Suprapubic skin (tissue), 4 donors: ENCODE results near the gene LHX2. TPM values are rescaled to one million over a fixed set of nuclear protein-coding genes. Genes with fewer than 3 reads are reported as not detected.

Experiments used
- DNase-seq, 2 donors: peaks; one replicate each; pipeline ENCODE4 v3.0.0-alpha.2; 2019; ENCODE audit warnings: low spot score in 2 of 2
- H3K27ac ChIP-seq: fragments of 200-600 bp; sonication (generic); one replicate; pipeline ENCODE4 v1.5.1; 2019
- H3K27me3 ChIP-seq: fragments of 200-600 bp; sonication (generic); one replicate; pipeline ENCODE4 v1.5.1; 2019
- H3K36me3 ChIP-seq: fragments of 200-600 bp; sonication (generic); one replicate; pipeline ENCODE4 v1.5.1; 2019
- H3K4me1 ChIP-seq: fragments of 200-600 bp; sonication (generic); one replicate; pipeline ENCODE4 v1.5.1; 2019
- H3K4me3 ChIP-seq: fragments of 200-600 bp; sonication (generic); one replicate; pipeline ENCODE4 v1.5.1; 2019; ENCODE audit warnings: mild to moderate bottlenecking
- H3K9me3 ChIP-seq: fragments of 200-600 bp; sonication (generic); one replicate; pipeline ENCODE4 v1.5.1; 2019
- CTCF ChIP-seq, 2 donors: fragments of 200-600 bp in 1 of 2; fragments of 450-650 bp in 1 of 2; sonication (generic) in 1 of 2; IDR thresholded peaks; one replicate each; pipeline ENCODE4 v1.5.1; 2016 to 2019; ENCODE audit warnings: antibody characterized with exemption in 2 of 2, mild to moderate bottlenecking in 1 of 2, moderate library complexity in 1 of 2
- EP300 ChIP-seq: sonication (generic); formaldehyde crosslinking; IDR thresholded peaks from one replicate; pipeline ENCODE4 v1.6.1; 2017; ENCODE audit warnings: antibody characterized with exemption
- POLR2A ChIP-seq, 2 donors: fragments of 450-650 bp; IDR thresholded peaks; one replicate each; pipeline ENCODE4 v1.6.1; 2017; ENCODE audit warnings: antibody characterized with exemption in 2 of 2, mild to moderate bottlenecking in 2 of 2, moderate library complexity in 2 of 2
- POLR2AphosphoS5 ChIP-seq, 3 donors: sonication (generic); formaldehyde crosslinking; IDR thresholded peaks; one replicate each; pipeline ENCODE4 v1.6.1; 2017; ENCODE audit warnings: antibody characterized with exemption in 3 of 3
- WGBS: methylation state at CpG from one replicate; pipeline ENCODE4 v1.1.5; 2018; 5-methylcytosine and 5-hydroxymethylcytosine counted together
- total RNA-seq, 4 donors: library from RNA; depleted of rRNA; stranded (reverse); fragments of >200 nt; gene quantifications; one replicate each; pipeline ENCODE4 v1.1.0, GENCODE V29; 2016

Gene LHX2
- total RNA-seq, 4 donors from 2014 or later, result 1.7 to 20.6 (median 11.6) TPM

GRCh38 chr9:124044448-124044847 lies 32.9 kb downstream of the LHX2 start:
- Histone ChIP-seq H3K27me3 (peaks cover 49% of the 10 kb centered on the region), H3K4me1 (peaks cover 38% of the 10 kb centered on the region), H3K9me3 (no peaks in the 10 kb centered on the region), H3K36me3 (no peaks in the 10 kb centered on the region), H3K4me3 (no peak overlapping the region), H3K27ac (no peak overlapping the region)
- 79% methylated on average over 5 of the region's 5 CpGs for WGBS
- TF ChIP-seq CTCF (IDR thresholded peaks at IDR 0.05), result no peak
- no peak for TF ChIP-seq POLR2AphosphoS5 (IDR thresholded peaks at IDR 0.05)
- no peak for TF ChIP-seq POLR2A (IDR thresholded peaks at IDR 0.05)
- DNase-seq, result peak in 1 of 2 donors; percentile 15

- WGBS, result 16% methylated on average over 28 of the region's 49 CpGs
- no peak for TF ChIP-seq EP300
- no peak for TF ChIP-seq POLR2AphosphoS5 (IDR thresholded peaks at IDR 0.05)
- no peak for TF ChIP-seq CTCF (IDR thresholded peaks at IDR 0.05)
- TF ChIP-seq POLR2A (IDR thresholded peaks at IDR 0.05), result no peak
- DNase-seq, result peak in 1 of 2 donors; percentile 73
- H3K9me3 ChIP-seq, result no peaks in the 10 kb centered on the region
- peak overlapping the region; percentile 61 for H3K27ac ChIP-seq
- H3K4me3 ChIP-seq, result peak overlapping the region; percentile 49
- no peaks in the 10 kb centered on the region for H3K36me3 ChIP-seq
- H3K27me3 ChIP-seq, result peaks cover 43% of the 10 kb centered on the region
- H3K4me1 ChIP-seq, result peaks cover 38% of the 10 kb centered on the region
These were observed 33.7 kb downstream of the LHX2 start for GRCh38 chr9:124045076-124045829.

GRCh38 chr9:124045830-124046177 lies 34.2 kb downstream of the LHX2 start:
- 29% methylated on average over 8 of the region's 18 CpGs for WGBS
- no peak for TF ChIP-seq POLR2AphosphoS5 (IDR thresholded peaks at IDR 0.05)
- TF ChIP-seq POLR2A (IDR thresholded peaks at IDR 0.05), result no peak
- TF ChIP-seq EP300, result no peak
- TF ChIP-seq CTCF (IDR thresholded peaks at IDR 0.05), result no peak
- H3K27ac ChIP-seq, result peak overlapping the region; percentile 61
- peaks cover 41% of the 10 kb centered on the region for H3K27me3 ChIP-seq
- peaks cover 33% of the 10 kb centered on the region for H3K4me1 ChIP-seq
- H3K36me3 ChIP-seq, result no peaks in the 10 kb centered on the region
- no peaks in the 10 kb centered on the region for H3K9me3 ChIP-seq
- DNase-seq, result no peak
- H3K4me3 ChIP-seq, result peak overlapping the region; percentile 49

GRCh38 chr9:124046189-124046588 lies 34.6 kb downstream of the LHX2 start:
- no peaks in the 10 kb centered on the region for H3K9me3 ChIP-seq
- H3K4me1 ChIP-seq, result peaks cover 29% of the 10 kb centered on the region
- DNase-seq, result no peak
- TF ChIP-seq CTCF (IDR thresholded peaks at IDR 0.05) (no peak), POLR2A (IDR thresholded peaks at IDR 0.05) (no peak), POLR2AphosphoS5 (IDR thresholded peaks at IDR 0.05) (no peak), EP300 (no peak)
- H3K27ac ChIP-seq, result peak overlapping the region; percentile 61
- H3K36me3 ChIP-seq, result no peaks in the 10 kb centered on the region
- H3K27me3 ChIP-seq, result peaks cover 39% of the 10 kb centered on the region
- H3K4me3 ChIP-seq, result no peak overlapping the region
- 58% methylated on average over 10 of the region's 10 CpGs for WGBS

- TF ChIP-seq POLR2A (IDR thresholded peaks at IDR 0.05) (no peak), EP300 (no peak), POLR2AphosphoS5 (IDR thresholded peaks at IDR 0.05) (no peak), CTCF (IDR thresholded peaks at IDR 0.05) (no peak)
- no peak for DNase-seq
- WGBS, result 47% methylated on average over 8 of the region's 8 CpGs
- no peak overlapping the region for H3K4me3 ChIP-seq
- no peaks in the 10 kb centered on the region for H3K36me3 ChIP-seq
- no peak overlapping the region for H3K27ac ChIP-seq
- H3K9me3 ChIP-seq, result no peaks in the 10 kb centered on the region
- H3K27me3 ChIP-seq, result peaks cover 29% of the 10 kb centered on the region
- peaks cover 18% of the 10 kb centered on the region for H3K4me1 ChIP-seq
These were observed 35.7 kb downstream of the LHX2 start for GRCh38 chr9:124047251-124047672.
